GOT3 (cell line): Measurements from ENCODE around the gene CDH12.
"Not testable (repeated sequence)": the region's sequence is repeated elsewhere in the genome, so short reads cannot be mapped to it uniquely, and the experiment has no call there.

Source experiments
- DNase-seq: peaks from one replicate; lab custom pipeline; 2025; ENCODE audit warnings: mixed read lengths; lab: John Stamatoyannopoulos, UW

The CDH12 gene

DNA sequence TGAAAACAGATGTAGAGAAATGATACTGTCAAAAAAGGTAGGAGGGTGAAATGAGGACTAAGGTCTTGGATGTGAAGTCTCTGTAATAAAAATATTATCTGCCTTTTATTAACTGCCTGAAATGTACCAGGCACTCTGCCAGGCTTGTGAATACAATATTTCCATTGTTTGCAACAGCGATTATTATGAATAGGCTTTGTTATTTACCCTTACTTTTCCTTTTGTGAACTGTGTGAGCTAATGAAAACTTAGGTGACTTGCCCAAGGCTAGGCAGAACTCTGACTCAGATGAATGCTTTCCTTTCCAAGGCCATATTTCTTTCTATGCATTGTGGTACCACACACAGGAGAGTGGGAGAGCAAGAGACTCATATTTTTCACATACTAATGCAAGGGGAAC, 204.1 kb downstream of the CDH12 start:
- no peak for DNase-seq

GRCh38 chr5:22644859-22645258, 208.3 kb downstream of the CDH12 start:
- DNase-seq, result no peak

DNA sequence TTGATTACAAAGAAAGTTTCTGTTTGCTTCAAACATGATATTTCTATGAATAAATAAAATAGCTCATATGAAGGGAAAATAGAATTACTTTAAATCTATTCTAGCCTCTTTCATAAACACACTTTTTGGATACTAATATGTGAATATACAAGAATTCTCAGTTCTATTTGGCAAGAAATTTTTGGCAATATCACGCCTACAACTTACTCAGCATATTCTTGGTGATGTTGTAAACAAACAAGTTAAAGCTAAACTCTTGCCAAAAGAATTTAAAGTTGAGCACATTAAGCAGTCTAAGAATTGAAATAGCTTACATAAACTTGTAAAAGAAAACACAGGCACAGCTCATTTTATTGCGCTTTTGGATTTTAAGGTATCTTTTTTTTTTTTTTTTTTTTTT, 209.8 kb downstream of the CDH12 start:
- no peak for DNase-seq

DNA sequence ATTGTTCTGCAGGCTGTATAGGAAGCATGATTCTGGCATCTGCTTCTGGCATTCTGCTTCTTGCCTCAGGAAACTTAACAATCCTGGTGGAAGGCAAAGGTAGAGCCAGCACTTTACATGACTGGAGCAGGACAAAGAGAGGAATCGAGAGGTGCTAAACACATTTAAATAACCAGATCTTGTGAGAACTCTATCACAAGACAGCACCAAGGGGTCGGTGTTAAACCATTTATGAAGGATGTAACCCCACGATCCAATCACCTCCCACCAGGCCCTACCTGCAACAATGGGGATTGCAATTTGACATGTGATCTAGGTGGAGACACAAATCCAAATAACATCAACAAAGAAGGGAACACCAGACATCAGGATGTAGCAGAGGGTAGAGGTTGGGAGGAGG, 221.5 kb downstream of the CDH12 start:
- no peak for DNase-seq

DNA sequence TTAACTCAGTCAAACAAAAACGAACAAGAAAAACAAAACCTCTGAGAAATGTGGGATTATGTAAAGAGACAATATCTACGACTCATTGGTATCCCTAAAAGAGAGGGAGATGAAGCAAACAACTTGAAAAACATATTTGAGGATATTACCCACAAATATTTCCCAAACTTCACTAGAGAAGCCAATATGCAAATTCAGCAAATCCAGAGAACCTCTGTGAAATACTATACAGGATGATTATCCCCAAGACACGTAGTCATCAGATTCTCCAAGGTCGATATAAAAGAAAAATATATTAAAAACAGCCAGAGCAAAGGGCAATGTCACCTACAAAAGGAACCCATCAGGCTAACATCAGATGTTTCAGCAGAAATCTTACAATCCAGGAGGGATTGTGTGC, 226.1 kb downstream of the CDH12 start:
- DNase-seq, result no peak

- DNase-seq, result no peak
Observed at GRCh38 chr5:22625451-22625850, 227.7 kb downstream of the CDH12 start.

DNA sequence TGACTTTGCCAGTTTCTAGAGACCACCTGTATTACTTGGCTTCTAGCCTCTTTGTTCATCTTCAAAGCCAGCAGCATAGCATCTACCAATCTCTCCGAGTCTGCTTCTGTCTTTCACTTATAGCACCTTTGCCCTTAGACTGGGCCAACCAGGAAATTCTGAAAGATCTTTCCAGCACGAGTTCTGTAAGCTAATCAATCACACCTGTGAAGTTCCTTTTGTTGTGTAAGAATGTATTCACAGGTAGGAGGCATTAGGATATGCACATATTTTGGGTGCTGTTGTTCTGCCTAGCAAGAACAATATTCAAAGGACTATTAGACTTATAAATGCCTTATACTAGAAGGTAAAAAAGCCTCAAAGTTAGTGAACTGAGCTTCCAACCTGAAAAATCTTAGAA, 232.1 kb downstream of the CDH12 start:
- DNase-seq, result no peak

DNA sequence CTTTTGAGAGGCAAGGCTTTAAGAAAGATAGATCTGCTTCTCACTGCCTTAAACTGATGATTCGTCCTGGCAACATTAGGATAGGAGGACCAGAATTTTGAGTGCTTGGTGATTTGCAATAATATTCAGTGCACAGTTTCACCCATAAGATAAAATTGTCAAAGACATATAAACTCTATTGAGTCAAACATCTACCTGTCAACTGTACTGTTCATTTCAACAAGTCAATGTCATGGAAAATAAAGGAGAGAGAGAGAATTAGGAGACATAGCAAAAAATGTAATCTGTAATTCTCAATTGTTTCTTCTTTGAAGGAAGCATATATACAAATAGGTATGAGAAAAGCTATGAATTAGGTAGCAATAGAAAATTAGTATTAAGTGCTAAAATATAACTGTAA, 237.2 kb downstream of the CDH12 start:
- DNase-seq, result no peak

- no peak for DNase-seq
Observed at GRCh38 chr5:22614486-22615094, 238.6 kb downstream of the CDH12 start.

DNA sequence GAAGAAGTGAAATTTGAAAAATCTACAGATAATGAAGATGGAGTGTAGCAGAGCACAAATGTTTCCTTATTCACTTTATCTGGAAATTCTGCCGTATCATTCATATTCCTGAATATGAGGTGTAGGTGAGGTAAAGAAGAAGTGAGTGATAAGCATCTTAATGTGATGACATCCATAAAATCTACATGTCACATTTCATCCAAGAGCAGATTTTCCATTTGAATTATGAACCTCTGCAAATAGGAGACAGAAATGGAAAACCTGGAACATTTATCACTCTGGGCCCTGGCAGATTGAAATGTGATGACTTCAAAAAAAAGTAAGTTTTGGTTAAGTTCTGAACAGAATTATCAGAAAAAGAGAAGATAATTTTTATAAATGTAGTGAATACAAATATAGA, 240.2 kb downstream of the CDH12 start:
- no peak for DNase-seq

- DNase-seq, result no peak
Observed at GRCh38 chr5:22611327-22611726, 241.8 kb downstream of the CDH12 start.

DNA sequence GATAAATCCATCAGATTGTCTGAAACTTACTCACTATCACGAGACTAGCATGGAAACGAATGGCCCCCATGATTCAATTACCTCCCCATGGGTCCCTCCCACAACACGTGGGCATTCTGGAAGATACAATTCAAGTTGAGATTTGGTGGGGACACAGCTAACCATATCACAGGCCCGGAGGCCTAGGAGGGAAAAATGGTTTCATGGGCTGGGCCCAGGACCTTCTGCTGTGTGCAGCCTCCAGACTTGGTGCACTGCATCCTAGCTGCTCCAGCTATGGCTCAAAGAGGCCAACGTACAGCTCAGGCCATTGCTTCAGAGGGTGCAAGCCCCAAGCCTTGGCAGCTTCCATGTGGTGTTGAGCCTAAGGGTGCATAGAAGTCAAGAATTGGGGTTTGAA, 245.6 kb downstream of the CDH12 start:
- not testable (repeated sequence) for DNase-seq

DNA sequence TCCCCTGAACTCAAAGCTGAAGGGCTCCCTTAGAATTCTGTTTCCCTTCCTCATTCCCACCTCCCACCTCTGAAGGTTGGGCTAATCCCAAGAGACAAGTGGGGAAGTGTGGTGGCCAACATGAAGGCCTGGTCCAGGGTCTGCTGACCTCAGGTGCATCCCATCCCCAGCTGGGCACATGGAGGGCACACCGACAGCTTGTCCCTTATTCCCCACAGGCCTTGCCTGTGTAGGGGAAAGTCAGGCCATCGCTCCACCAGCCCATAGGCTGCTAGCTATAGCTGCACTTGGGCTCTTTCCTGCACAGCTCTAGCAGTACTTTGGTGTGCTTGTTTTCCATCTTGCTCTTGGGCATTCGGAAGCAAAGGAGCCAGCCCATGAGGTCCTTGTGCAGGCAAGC, 247.7 kb downstream of the CDH12 start:
- DNase-seq, result no peak

GRCh38 chr5:22604711-22605110, 248.4 kb downstream of the CDH12 start:
- DNase-seq, result no peak

DNA sequence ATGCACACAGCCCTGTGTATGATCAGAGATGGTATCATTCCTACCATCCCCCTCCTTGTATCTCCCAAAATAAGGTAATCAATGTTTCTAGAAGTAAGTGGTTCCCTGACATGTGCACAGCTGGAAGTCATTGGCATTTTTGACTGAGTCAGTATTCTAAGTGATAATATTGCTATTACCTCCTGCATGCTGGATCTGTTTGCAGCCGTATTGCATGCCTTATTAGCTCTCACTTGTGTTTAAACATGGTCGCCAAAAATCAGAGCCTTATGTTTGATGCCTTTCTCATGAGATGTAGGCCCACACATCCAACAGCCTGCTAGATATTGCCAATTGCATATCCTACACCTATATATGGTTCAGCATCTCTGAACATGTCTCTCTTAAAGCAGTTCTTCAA, 254.3 kb downstream of the CDH12 start:
- no peak for DNase-seq

GRCh38 chr5:22596404-22596970, 256.7 kb downstream of the CDH12 start:
- DNase-seq, result no peak

GRCh38 chr5:22594491-22594890, 258.7 kb downstream of the CDH12 start:
- no peak for DNase-seq

DNA sequence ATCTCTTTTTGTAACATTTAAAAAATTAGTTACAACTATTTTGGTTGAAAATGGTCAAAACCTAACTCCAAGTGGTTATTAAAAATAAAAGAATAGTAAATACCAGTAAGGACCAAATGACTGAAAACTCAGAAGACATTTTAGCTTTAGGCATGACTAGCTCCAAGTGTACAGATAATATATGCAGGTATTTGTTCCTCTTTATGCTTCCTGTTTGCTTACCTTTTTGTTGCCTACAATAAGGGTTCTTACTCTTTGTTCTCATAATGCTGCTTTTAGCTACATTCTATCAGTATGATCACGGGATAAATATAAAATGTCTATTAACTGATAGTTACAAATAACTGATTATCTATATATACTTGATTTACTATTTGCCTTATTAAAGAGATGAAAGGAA, 259.6 kb downstream of the CDH12 start:
- DNase-seq, result no peak

DNA sequence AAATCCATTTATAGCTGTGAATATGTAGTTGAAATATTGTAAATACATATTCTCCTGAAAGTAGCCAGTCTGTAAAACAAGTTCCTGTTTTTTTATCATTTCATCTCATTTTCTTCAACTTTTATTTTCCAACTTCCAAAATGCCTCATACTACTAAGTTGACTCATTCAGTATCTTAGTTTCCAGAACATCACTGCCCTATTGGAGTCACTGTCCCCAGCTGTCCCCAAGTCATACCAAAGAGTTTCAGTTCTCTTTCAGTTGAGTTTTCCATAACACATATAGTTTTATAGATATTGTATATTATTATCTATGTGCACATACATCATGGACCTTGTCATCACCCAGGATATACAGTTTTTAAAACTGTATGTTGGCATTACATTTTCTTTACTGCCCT, 261.7 kb downstream of the CDH12 start:
- no peak for DNase-seq

DNA sequence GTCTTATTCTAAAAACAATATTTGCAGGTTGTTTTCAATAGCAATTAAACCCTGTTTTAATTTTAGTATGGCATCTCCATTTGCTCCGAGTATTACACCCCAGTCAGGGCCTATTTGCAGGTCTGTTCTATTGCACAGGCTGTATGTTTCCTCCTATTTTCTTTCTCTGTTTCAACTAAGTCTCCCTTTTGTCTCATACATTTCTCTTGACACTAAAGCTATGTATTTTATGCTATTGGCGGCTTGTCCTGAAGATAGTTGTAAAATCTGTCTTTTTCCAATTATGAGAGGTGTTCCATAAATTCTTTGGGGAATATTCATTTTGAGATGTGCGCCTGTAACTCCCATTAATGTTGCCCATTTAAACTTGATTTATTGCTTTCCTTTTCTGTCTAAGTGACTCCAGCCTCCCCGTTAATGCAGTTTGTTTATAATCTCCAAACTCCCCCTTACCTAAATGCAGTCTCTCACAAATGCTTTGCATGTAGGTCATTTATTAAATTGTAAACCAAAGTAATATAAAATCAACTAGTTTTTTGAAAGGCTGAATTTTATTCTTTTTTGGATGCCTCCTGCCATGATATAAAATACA, 262.4 kb downstream of the CDH12 start:
- DNase-seq, result no peak

GRCh38 chr5:22577711-22578110, 275.4 kb downstream of the CDH12 start:
- no peak for DNase-seq

DNA sequence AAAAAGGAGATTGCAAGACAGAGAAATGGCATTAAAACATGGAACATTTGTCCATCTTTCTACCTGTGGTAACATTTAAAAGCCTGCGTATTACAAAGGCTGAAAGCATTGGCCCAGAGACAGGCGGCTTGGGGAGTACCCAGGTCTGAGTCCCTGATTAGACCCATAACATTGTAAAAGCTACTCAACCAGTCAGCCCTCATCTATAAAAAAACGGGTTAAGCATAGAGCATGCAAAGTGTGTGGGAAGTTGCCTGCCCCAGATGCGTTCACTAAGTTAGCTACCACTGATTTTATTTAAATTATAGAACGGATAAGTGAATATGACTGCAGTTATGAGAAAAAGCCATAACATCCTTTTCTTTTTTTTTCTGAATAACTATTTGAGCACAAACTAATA, 276.1 kb downstream of the CDH12 start:
- no peak for DNase-seq

DNA sequence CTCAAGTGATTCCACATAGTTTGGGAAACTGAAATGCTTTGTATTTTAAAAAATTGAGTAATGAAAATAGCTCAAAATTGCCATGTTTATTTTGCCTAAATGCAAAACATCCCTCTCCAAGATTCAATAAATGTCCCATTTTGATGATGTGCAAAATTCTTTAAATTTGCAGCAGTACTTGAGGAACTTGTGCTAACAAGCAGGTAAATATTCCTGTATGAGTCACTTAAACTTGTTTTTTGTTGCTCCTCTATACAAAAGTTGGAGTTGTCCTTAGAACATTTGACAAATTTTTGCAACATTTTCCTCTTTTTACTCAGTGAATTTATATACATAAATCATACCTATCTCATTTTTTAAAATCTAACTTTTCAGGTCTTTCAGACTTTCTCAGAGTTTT, 280.2 kb downstream of the CDH12 start:
- no peak for DNase-seq

GRCh38 chr5:22567983-22568382, 285.2 kb downstream of the CDH12 start:
- no peak for DNase-seq
